ENCODE data around the gene NANOG. TPM values are rescaled to one million over a fixed set of nuclear protein-coding genes. Genes with fewer than 3 reads are reported as not detected.
"Not testable (repeated sequence)": the region's sequence is repeated elsewhere in the genome, so short reads cannot be mapped to it uniquely, and the experiment has no call there.

Gene NANOG
- polyA plus RNA-seq, 1 donor from 2014 or later: not detected

- TF ChIP-seq SMC3 (conservative IDR thresholded peaks at IDR 0.05; ENCODE audit: poor library complexity) (no peak), CTCF (IDR thresholded peaks at IDR 0.05; ENCODE audit: poor library complexity, severe bottlenecking) (peak; percentile 45)
- no peaks in the 10 kb centered on the region for H4K20me1 ChIP-seq (ENCODE audit: insufficient read depth)
- no peaks in the 10 kb centered on the region for H3K9me3 ChIP-seq (ENCODE audit: low read length)
- no peak overlapping the region for H3K4me3 ChIP-seq (ENCODE audit: low read length)
- no peak overlapping the region for H2AFZ ChIP-seq (ENCODE audit: low read depth, low read length)
- H3K36me3 ChIP-seq (ENCODE audit: insufficient read depth, low read length): no peaks in the 10 kb centered on the region
- no peaks in the 10 kb centered on the region for H3K27me3 ChIP-seq (ENCODE audit: insufficient read depth, low read depth, low read length)
- H3K79me2 ChIP-seq (replicated peaks; ENCODE audit: insufficient read depth, low read length): no peaks in the 10 kb centered on the region
- no peaks in the 10 kb centered on the region for H3K9me2 ChIP-seq (ENCODE audit: insufficient read depth, low read length)
- H3F3A ChIP-seq (ENCODE audit: insufficient read depth, low read length, poor library complexity, severe bottlenecking): no peaks in the 10 kb centered on the region
- H3K9ac ChIP-seq (ENCODE audit: low read length): no peak overlapping the region
- H3K27ac ChIP-seq (ENCODE audit: low read length): no peak overlapping the region
- H3K4me2 ChIP-seq (ENCODE audit: low read length): no peak overlapping the region
These were observed 43.0 kb downstream of the NANOG start for GRCh38 chr12:7832059-7832696.

GRCh38 chr12:7833201-7833600, 44.0 kb downstream of the NANOG start:
- H3K4me3 ChIP-seq (ENCODE audit: low read length); H3K9ac ChIP-seq (ENCODE audit: low read length); H3K27ac ChIP-seq (ENCODE audit: low read length); H3K9me3 ChIP-seq (ENCODE audit: low read length); H3K36me3 ChIP-seq (ENCODE audit: insufficient read depth, low read length); H3K9me2 ChIP-seq (ENCODE audit: insufficient read depth, low read length); H2AFZ ChIP-seq (ENCODE audit: low read depth, low read length); H3K79me2 ChIP-seq (replicated peaks; ENCODE audit: insufficient read depth, low read length); H3F3A ChIP-seq (ENCODE audit: insufficient read depth, low read length, poor library complexity, severe bottlenecking); H3K4me2 ChIP-seq (ENCODE audit: low read length); H3K27me3 ChIP-seq (ENCODE audit: insufficient read depth, low read depth, low read length); H4K20me1 ChIP-seq (ENCODE audit: insufficient read depth): not testable (repeated sequence)

- H2AFZ ChIP-seq (ENCODE audit: low read depth, low read length): no peak overlapping the region
- H3K4me2 ChIP-seq (ENCODE audit: low read length): no peak overlapping the region
- no peaks in the 10 kb centered on the region for H3K9me2 ChIP-seq (ENCODE audit: insufficient read depth, low read length)
- no peaks in the 10 kb centered on the region for H4K20me1 ChIP-seq (ENCODE audit: insufficient read depth)
- no peaks in the 10 kb centered on the region for H3K79me2 ChIP-seq (replicated peaks; ENCODE audit: insufficient read depth, low read length)
- H3K36me3 ChIP-seq (ENCODE audit: insufficient read depth, low read length): no peaks in the 10 kb centered on the region
- no peaks in the 10 kb centered on the region for H3K9me3 ChIP-seq (ENCODE audit: low read length)
- no peak overlapping the region for H3K9ac ChIP-seq (ENCODE audit: low read length)
- H3F3A ChIP-seq (ENCODE audit: insufficient read depth, low read length, poor library complexity, severe bottlenecking): no peaks in the 10 kb centered on the region
- H3K27me3 ChIP-seq (ENCODE audit: insufficient read depth, low read depth, low read length): no peaks in the 10 kb centered on the region
- TF ChIP-seq SMC3 (conservative IDR thresholded peaks at IDR 0.05; ENCODE audit: poor library complexity): no peak
- TF ChIP-seq MXI1 (conservative IDR thresholded peaks at IDR 0.05; ENCODE audit: poor library complexity, severe bottlenecking): no peak
- H3K4me3 ChIP-seq (ENCODE audit: low read length): no peak overlapping the region
- no peak overlapping the region for H3K27ac ChIP-seq (ENCODE audit: low read length)
These were observed 44.6 kb downstream of the NANOG start for GRCh38 chr12:7833831-7834230.

GRCh38 chr12:7834701-7835100, 45.5 kb downstream of the NANOG start:
- Histone ChIP-seq H3K36me3 (ENCODE audit: insufficient read depth, low read length) (no peaks in the 10 kb centered on the region), H2AFZ (ENCODE audit: low read depth, low read length) (no peak overlapping the region), H3K27me3 (ENCODE audit: insufficient read depth, low read depth, low read length) (no peaks in the 10 kb centered on the region), H3K4me2 (ENCODE audit: low read length) (no peak overlapping the region), H3K79me2 (replicated peaks; ENCODE audit: insufficient read depth, low read length) (no peaks in the 10 kb centered on the region), H3K9me3 (ENCODE audit: low read length) (no peaks in the 10 kb centered on the region), H3K27ac (ENCODE audit: low read length) (no peak overlapping the region), H3K9ac (ENCODE audit: low read length) (no peak overlapping the region), H4K20me1 (ENCODE audit: insufficient read depth) (no peaks in the 10 kb centered on the region), H3F3A (ENCODE audit: insufficient read depth, low read length, poor library complexity, severe bottlenecking) (no peaks in the 10 kb centered on the region), H3K4me3 (ENCODE audit: low read length) (no peak overlapping the region), H3K9me2 (ENCODE audit: insufficient read depth, low read length) (no peaks in the 10 kb centered on the region)
- TF ChIP-seq POLR2AphosphoS5 (IDR thresholded peaks at IDR 0.05): no peak
- TF ChIP-seq EZH2 (IDR thresholded peaks at IDR 0.05; ENCODE audit: borderline replicate concordance, insufficient read depth, low read length, poor library complexity, severe bottlenecking): no peak
- TF ChIP-seq EP300 (conservative IDR thresholded peaks at IDR 0.05; ENCODE audit: poor library complexity, severe bottlenecking): no peak
- no peak for TF ChIP-seq TAF1 (IDR thresholded peaks at IDR 0.05; ENCODE audit: low read depth)
- TF ChIP-seq RAD21 (conservative IDR thresholded peaks at IDR 0.05): no peak
- TF ChIP-seq REST (IDR thresholded peaks at IDR 0.05; ENCODE audit: borderline replicate concordance): no peak
- TF ChIP-seq SMC3 (conservative IDR thresholded peaks at IDR 0.05; ENCODE audit: poor library complexity): no peak
- TF ChIP-seq CTCF (IDR thresholded peaks at IDR 0.05; ENCODE audit: poor library complexity, severe bottlenecking): no peak
- TF ChIP-seq MXI1 (conservative IDR thresholded peaks at IDR 0.05; ENCODE audit: poor library complexity, severe bottlenecking): no peak

Data from neural cell (in vitro differentiated cells).